ENCODE results near the gene KRTAP5-2.

GRCh38 chr11:1563149-1563638 is 34.9 kb downstream of the KRTAP5-2 start:
- TF ChIP-seq CTCF (IDR thresholded peaks at IDR 0.05): no peak
- no peak for TF ChIP-seq POLR2A (IDR thresholded peaks at IDR 0.05)
